ENCODE data around the gene TPH1.
A peak's percentile ranks its signal among the peaks of the same experiment; 100 is the strongest.

TPH1 gene

DNA sequence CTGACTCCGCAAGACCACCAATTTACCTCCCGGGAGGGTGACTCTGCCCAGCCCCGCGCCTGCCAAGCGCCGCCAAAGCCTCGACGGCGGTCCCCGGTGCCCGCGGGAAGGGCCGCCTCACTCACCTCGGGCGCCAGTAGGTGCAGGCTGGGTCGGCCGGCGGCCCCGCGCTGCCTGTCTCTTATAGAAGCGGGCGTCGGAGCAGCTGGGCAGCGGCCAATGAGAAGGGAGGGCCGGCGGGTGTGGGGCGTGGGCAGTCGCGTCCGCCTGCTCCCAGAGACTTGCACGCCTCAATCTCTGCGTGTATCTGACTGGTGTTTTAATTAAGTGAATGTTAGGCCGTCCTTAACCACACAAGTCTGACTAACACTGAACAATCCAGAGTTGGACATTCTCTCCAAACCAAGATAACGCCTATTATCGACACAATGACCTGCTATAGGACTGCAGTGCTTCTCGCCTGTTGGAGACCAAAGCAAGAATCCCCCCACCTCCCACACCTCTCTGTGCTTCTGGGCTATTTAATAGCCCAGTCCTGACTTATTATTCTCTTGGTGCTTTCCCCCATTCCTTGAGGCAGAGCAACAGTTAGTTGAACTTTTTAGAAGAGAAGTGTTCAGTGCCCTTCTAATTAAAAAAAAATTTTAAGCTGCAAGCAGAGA, at the start of gene TPH1:
Gene TPH1 (minus strand): TSS at position 154 of the 662 bp plus-strand sequence. CDS start 5,507 bp downstream, outside the sequence.
- H3K9me3 Mint-ChIP-seq = no peaks in the 10 kb centered on the region
- H3K4me3 Mint-ChIP-seq = no peak within 1 kb of the TSS
- no peaks in the 10 kb centered on the region for H3K4me1 Mint-ChIP-seq
- DNase-seq (ENCODE audit: low spot score in 2 of 2) = no peak
- H3K27me3 Mint-ChIP-seq = peaks cover 46% of the 10 kb centered on the region
- H3K36me3 Mint-ChIP-seq (ENCODE audit: insufficient read depth) = no peaks in the 10 kb centered on the region
- no peak within 1 kb of the TSS for H3K27ac Mint-ChIP-seq (ENCODE audit: low read depth)
- ATAC-seq (replicated peaks; ENCODE audit: extremely low read depth, poor library complexity, severe bottlenecking) = no peak

DNA sequence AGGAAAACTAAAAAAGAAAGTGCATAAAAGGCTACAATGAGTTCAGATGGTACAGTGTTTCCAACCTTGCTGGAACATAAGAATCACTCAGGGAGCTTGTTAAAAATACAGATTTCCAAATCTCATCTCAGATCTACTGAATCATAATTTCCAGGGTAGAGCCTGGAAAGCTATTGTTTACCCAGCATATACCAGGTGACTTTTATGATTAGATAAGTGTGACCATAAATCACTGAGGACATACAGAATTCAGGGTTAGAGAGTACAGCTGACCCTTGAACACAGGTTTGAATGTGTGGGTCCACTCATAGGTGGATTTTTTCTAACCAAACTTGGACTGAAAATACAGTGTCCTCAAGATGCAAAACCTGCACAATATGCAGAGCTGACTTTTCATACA, 47.9 kb upstream of the TPH1 start:
- H3K27me3 Mint-ChIP-seq = no peaks in the 10 kb centered on the region
- no peak overlapping the region for H3K27ac Mint-ChIP-seq (ENCODE audit: low read depth)
- peaks cover 43% of the 10 kb centered on the region for H3K36me3 Mint-ChIP-seq (ENCODE audit: insufficient read depth)
- ATAC-seq (replicated peaks; ENCODE audit: extremely low read depth, poor library complexity, severe bottlenecking) = no peak
- H3K9me3 Mint-ChIP-seq = no peaks in the 10 kb centered on the region
- no peak overlapping the region for H3K4me3 Mint-ChIP-seq
- H3K4me1 Mint-ChIP-seq = peaks cover 8% of the 10 kb centered on the region
- DNase-seq (ENCODE audit: low spot score in 2 of 2) = no peak

DNA sequence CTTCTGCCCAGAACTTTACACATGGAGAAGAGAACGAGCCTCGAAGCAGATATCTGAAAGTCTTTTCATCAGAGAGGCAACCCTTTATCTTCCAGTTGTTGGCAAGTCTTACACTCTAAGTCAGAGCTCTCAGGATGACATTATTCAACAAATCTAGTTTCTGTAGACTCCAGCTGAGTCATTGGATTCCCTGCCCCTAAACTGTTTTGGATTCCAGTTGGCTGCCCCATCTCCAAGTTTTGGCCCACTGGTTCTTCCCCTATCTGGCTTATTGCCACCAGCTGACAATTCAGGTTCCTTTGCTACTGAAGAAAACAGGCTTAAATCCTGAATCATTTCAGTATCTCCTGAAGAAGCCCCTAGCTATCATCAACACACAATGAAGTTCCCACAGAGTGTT, 45.7 kb upstream of the TPH1 start:
- Mint-ChIP-seq H3K4me1 (no peaks in the 10 kb centered on the region), H3K27ac (ENCODE audit: low read depth) (no peak overlapping the region), H3K4me3 (no peak overlapping the region), H3K36me3 (ENCODE audit: insufficient read depth) (peaks cover 55% of the 10 kb centered on the region), H3K27me3 (no peaks in the 10 kb centered on the region), H3K9me3 (no peaks in the 10 kb centered on the region)
- no peak for DNase-seq (ENCODE audit: low spot score in 2 of 2)
- no peak for ATAC-seq (replicated peaks; ENCODE audit: extremely low read depth, poor library complexity, severe bottlenecking)

DNA sequence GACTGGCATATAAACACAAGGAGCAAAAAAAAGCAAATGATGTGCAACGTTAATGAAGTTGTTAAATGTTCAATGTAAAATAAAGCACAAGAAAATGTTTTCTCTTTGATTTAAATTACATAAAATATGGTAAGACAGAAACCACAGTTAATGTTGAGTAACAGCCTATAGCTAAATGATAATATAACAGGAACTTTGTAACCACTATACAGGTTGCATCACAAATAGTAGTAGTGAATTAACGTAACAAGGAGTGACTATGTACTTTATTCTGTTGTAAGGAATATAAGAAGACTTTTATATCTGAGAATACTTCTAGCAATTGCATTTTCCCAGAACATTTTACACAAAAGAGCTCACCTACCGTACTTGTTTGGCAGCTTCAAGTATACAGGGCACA, 42.9 kb upstream of the TPH1 start:
- H3K27me3 Mint-ChIP-seq = no peaks in the 10 kb centered on the region
- H3K4me1 Mint-ChIP-seq = no peaks in the 10 kb centered on the region
- H3K27ac Mint-ChIP-seq (ENCODE audit: low read depth) = no peak overlapping the region
- no peaks in the 10 kb centered on the region for H3K9me3 Mint-ChIP-seq
- no peak overlapping the region for H3K4me3 Mint-ChIP-seq
- no peak for DNase-seq (ENCODE audit: low spot score in 2 of 2)
- no peak for ATAC-seq (replicated peaks; ENCODE audit: extremely low read depth, poor library complexity, severe bottlenecking)
- peaks cover 51% of the 10 kb centered on the region for H3K36me3 Mint-ChIP-seq (ENCODE audit: insufficient read depth)

DNA sequence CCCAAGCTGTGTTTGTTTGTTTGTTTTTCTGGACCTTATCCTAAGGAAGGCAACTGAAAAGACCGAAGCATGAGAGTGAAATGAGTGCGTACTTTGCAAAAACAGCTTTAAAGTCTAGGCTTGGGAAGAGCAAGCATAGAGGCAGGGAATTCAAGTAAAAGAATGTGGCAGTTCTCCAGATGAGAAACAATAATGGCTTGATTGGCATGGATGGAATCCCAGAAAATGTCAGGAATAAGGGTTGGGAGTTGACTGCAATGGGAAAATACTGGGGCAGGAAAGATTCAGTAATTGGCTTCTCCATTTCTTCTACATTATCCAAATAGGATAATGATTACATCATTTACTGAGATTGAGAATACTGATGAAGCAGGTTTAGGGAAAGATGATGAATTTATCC, 42.3 kb upstream of the TPH1 start:
- Mint-ChIP-seq H3K27me3 (no peaks in the 10 kb centered on the region), H3K4me1 (no peaks in the 10 kb centered on the region), H3K9me3 (no peaks in the 10 kb centered on the region), H3K4me3 (no peak overlapping the region), H3K36me3 (ENCODE audit: insufficient read depth) (peaks cover 49% of the 10 kb centered on the region), H3K27ac (ENCODE audit: low read depth) (no peak overlapping the region)
- ATAC-seq (replicated peaks; ENCODE audit: extremely low read depth, poor library complexity, severe bottlenecking) = no peak
- no peak for DNase-seq (ENCODE audit: low spot score in 2 of 2)

DNA sequence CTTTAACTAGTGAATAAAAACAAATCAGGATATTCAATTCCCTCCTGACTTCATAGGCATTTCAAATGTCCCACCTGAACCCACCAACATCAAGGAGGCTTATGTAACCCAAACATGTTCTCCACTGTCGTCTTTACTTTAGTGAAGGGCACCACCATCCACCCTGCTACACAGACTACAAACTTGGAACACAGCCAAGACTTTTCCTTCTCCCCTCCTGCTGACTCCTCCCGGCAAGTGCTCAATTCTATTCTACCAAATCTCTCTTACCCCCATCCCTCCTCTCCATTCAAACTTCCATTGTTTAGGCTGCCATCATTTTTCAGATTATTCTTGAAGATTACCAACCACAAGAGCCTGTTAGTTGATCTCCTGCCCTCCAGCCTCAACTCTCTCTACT, 35.5 kb upstream of the TPH1 start:
- peak overlapping the region; percentile 6 for H3K27ac Mint-ChIP-seq (ENCODE audit: low read depth)
- no peak for DNase-seq (ENCODE audit: low spot score in 2 of 2)
- no peaks in the 10 kb centered on the region for H3K4me1 Mint-ChIP-seq
- H3K9me3 Mint-ChIP-seq = no peaks in the 10 kb centered on the region
- H3K27me3 Mint-ChIP-seq = no peaks in the 10 kb centered on the region
- peaks cover 32% of the 10 kb centered on the region for H3K36me3 Mint-ChIP-seq (ENCODE audit: insufficient read depth)
- ATAC-seq (replicated peaks; ENCODE audit: extremely low read depth, poor library complexity, severe bottlenecking) = no peak
- no peak overlapping the region for H3K4me3 Mint-ChIP-seq

DNA sequence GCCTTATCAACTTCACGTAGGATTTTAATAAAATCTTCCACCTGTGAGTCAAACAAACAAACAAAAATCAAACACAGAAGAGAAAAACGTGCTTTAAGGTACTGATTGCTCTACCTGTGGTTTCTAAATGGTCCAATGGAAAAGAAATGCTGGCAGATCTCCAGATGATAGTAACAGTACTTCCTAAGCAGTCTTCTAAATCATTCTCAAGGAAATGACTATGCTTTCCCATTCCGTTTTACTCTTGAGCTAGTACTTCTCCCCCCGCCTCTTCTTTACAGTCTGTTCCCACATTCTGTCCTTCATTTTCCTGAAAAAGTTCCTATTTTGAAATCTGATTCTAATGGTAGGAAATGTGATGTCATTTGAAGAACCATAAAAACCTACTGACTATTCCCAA, 34.4 kb upstream of the TPH1 start:
- Mint-ChIP-seq H3K27me3 (no peaks in the 10 kb centered on the region), H3K36me3 (ENCODE audit: insufficient read depth) (peaks cover 26% of the 10 kb centered on the region), H3K4me3 (no peak overlapping the region), H3K9me3 (no peaks in the 10 kb centered on the region), H3K4me1 (no peaks in the 10 kb centered on the region), H3K27ac (ENCODE audit: low read depth) (peak overlapping the region; percentile 23)
- no peak for ATAC-seq (replicated peaks; ENCODE audit: extremely low read depth, poor library complexity, severe bottlenecking)
- DNase-seq (ENCODE audit: low spot score in 2 of 2) = no peak

DNA sequence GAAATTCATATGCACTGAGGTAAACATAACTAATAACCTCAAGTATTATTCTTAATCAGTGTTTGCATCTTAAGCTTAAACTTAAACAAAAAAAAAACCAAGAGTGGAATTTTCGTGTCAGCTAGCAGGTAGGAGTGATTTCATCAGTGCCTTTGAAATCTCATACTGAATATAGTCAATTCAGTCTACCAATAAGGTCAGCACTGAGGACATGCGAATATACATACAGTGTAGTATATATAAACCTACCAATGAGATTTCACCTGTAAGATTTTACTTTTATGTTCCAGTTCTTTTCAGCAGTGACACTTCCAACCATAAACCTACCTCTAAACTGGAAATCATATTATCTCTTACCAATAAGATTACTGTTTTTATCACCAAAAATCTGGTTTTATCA, 32.8 kb upstream of the TPH1 start:
- no peaks in the 10 kb centered on the region for H3K9me3 Mint-ChIP-seq
- ATAC-seq (replicated peaks; ENCODE audit: extremely low read depth, poor library complexity, severe bottlenecking) = no peak
- no peaks in the 10 kb centered on the region for H3K27me3 Mint-ChIP-seq
- H3K27ac Mint-ChIP-seq (ENCODE audit: low read depth) = no peak overlapping the region
- no peak for DNase-seq (ENCODE audit: low spot score in 2 of 2)
- H3K4me3 Mint-ChIP-seq = no peak overlapping the region
- no peaks in the 10 kb centered on the region for H3K4me1 Mint-ChIP-seq
- H3K36me3 Mint-ChIP-seq (ENCODE audit: insufficient read depth) = peaks cover 26% of the 10 kb centered on the region

DNA sequence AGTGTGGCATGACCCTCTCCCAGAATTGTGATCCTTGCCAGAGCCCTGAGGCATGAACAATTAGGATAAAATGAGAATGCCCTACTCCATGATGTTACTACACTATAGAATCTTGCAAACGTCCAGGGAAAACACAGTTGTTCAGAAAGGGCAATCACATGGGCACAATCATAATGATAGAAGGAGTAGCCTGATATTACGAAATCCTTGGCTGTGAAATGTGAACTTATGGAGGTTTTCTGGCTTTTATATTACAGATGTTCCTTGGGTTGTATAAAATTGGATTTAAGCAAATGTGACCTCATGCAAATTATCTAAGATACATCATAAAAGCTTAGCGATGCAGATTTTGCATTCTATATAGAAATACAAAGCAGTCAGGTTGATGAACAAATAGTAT, 29.4 kb upstream of the TPH1 start:
- Mint-ChIP-seq H3K9me3 (no peaks in the 10 kb centered on the region), H3K27ac (ENCODE audit: low read depth) (no peak overlapping the region), H3K36me3 (ENCODE audit: insufficient read depth) (peaks cover 11% of the 10 kb centered on the region), H3K4me1 (no peaks in the 10 kb centered on the region), H3K27me3 (no peaks in the 10 kb centered on the region), H3K4me3 (no peak overlapping the region)
- ATAC-seq (replicated peaks; ENCODE audit: extremely low read depth, poor library complexity, severe bottlenecking) (no peak), DNase-seq (ENCODE audit: low spot score in 2 of 2) (no peak)

DNA sequence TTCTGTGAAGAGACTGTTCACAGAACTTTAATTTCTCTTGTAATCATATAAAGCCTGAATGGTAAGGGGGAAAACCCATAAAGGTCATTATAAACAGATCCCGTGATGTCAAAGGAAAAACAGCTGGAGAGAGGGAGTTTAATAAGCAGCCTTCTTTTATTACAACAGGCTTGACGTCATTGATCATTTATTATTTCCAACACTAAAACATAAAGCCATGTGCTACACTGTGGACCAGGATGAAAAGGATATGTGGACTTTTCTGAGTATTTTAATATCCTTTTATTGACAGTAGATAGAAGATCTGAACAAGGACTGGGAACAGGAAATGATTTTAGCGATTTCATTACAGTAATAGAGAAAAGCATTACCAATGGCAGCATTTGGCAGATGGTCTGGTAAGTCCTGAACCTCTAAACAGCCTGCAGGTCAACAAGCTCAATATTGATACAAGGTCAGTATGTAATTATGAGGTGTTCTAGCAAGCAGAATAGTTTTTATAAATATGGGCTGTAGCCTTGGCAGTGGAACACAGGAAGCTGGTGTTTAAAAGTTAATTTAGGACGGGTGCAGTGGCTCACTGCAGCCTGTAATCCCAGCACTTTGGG, 25.1 kb upstream of the TPH1 start:
- no peaks in the 10 kb centered on the region for H3K9me3 Mint-ChIP-seq
- ATAC-seq (replicated peaks; ENCODE audit: extremely low read depth, poor library complexity, severe bottlenecking) = no peak
- H3K27me3 Mint-ChIP-seq = no peaks in the 10 kb centered on the region

DNA sequence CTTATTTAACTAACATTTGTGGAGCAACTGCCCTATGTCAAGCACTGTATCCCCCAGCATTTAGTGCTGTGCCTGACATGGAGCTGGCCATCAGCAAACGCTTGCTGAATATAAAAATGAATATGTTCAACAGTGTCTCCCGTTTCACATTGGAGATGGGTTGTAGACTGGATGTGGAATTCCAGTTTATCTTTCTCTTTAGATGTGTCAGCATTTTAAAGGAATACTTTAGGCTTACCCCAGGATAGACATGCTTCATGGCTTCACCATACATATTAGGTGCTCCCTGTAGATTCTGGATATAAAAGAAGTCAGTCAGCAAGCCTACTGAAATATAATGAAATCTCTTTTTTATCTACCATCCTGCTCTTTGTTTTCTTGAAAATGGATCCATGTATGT, 21.3 kb upstream of the TPH1 start:
- H3K36me3 Mint-ChIP-seq (ENCODE audit: insufficient read depth) = no peaks in the 10 kb centered on the region
- no peak overlapping the region for H3K27ac Mint-ChIP-seq (ENCODE audit: low read depth)
- H3K4me1 Mint-ChIP-seq = no peaks in the 10 kb centered on the region

More for the DNA sequence above, 25.1 kb upstream of the TPH1 start:
- H3K27ac Mint-ChIP-seq (ENCODE audit: low read depth) = no peak overlapping the region
- no peaks in the 10 kb centered on the region for H3K4me1 Mint-ChIP-seq
- no peaks in the 10 kb centered on the region for H3K36me3 Mint-ChIP-seq (ENCODE audit: insufficient read depth)
- no peak overlapping the region for H3K4me3 Mint-ChIP-seq
- no peak for DNase-seq (ENCODE audit: low spot score in 2 of 2)

DNA sequence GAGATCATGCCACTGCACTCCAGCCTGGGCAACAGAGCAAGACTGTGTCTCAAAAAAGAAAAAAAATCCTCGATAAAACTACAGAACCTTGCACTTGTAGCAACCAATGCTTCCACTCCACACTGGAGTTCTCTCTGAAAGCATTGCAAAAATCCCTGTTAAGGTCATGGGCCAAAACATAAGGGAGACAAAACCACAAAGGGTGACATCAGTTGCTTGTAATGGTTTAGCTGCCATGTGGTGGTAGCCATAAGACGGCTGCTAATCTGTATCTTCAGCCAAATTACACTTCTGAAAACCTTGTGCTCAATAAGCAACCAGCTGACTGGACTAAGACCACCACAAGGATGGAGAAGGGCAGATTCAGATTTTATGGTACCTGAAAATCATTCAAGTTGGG, 20.6 kb upstream of the TPH1 start:
- H3K4me3 Mint-ChIP-seq = no peak overlapping the region
- no peaks in the 10 kb centered on the region for H3K27me3 Mint-ChIP-seq
- no peaks in the 10 kb centered on the region for H3K4me1 Mint-ChIP-seq
- ATAC-seq (replicated peaks; ENCODE audit: extremely low read depth, poor library complexity, severe bottlenecking) = no peak
- no peaks in the 10 kb centered on the region for H3K9me3 Mint-ChIP-seq
- H3K36me3 Mint-ChIP-seq (ENCODE audit: insufficient read depth) = no peaks in the 10 kb centered on the region
- no peak overlapping the region for H3K27ac Mint-ChIP-seq (ENCODE audit: low read depth)
- DNase-seq (ENCODE audit: low spot score in 2 of 2) = no peak

More for the DNA sequence above, 21.3 kb upstream of the TPH1 start:
- ATAC-seq (replicated peaks; ENCODE audit: extremely low read depth, poor library complexity, severe bottlenecking) (no peak), DNase-seq (ENCODE audit: low spot score in 2 of 2) (no peak)
- H3K4me3 Mint-ChIP-seq = no peak overlapping the region
- H3K27me3 Mint-ChIP-seq = no peaks in the 10 kb centered on the region
- no peaks in the 10 kb centered on the region for H3K9me3 Mint-ChIP-seq

DNA sequence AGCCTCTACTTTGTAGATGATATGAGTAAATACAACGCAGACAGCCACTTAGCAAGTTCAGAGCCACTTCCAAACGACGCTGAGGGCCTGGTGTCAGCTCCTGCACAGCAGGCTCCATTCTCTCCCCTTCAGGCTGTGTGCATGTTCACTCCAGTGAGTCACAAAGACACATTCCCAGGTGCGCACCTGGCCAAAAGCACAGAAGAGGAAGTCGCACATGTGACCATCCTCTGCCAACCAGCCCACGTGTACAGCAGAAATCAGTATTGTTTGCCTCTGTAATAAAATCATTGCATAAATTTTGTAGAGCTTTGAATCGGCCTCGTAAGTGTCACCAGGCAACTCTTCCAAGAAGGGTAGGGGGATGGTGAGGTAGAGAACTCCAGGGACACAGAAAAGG, 19.5 kb upstream of the TPH1 start:
- Mint-ChIP-seq H3K4me3 (no peak overlapping the region), H3K27ac (ENCODE audit: low read depth) (no peak overlapping the region), H3K4me1 (no peaks in the 10 kb centered on the region), H3K27me3 (no peaks in the 10 kb centered on the region), H3K9me3 (no peaks in the 10 kb centered on the region), H3K36me3 (ENCODE audit: insufficient read depth) (no peaks in the 10 kb centered on the region)
- DNase-seq (ENCODE audit: low spot score in 2 of 2) (no peak), ATAC-seq (replicated peaks; ENCODE audit: extremely low read depth, poor library complexity, severe bottlenecking) (no peak)

All from central memory CD8-positive, alpha-beta T cell (primary cell).